PC-9 (cell line): ENCODE results near the gene SMIM21. TPM values are rescaled to one million over a fixed set of nuclear protein-coding genes. Genes with fewer than 3 reads are reported as not detected.

Experiments used
- BruUV-seq: library from RNA; stranded (reverse); fragments of 400-500 nt; replicated peaks from 2 replicates; lab custom pipeline; 2021; lab: Mats Ljungman, UMichigan
- CTCF ChIA-PET: fragments of 300-600 bp; sonication (Branson Sonifier 250); formaldehyde crosslinking; loops from one replicate; lab custom pipeline; 2022; ENCODE audit warnings: antibody characterized with exemption; lab: Charles Lee
- POLR2A ChIA-PET: fragments of 300-600 bp; sonication (Branson Sonifier 250); formaldehyde crosslinking; loops from one replicate; lab custom pipeline; 2022; ENCODE audit warnings: antibody characterized with exemption; ENCODE audit not compliant: unreplicated experiment; lab: Charles Lee
- DNase-seq, 2 experiments: peaks; one replicate each; pipeline versions ENCODE4 v3.0.0 to v3.0.0-alpha.2; 2015 to 2022; ENCODE audit warnings: mixed read lengths in 1 of 2
- H2AFZ ChIP-seq: fragments of 200-600 bp; sonication (generic); 2 replicates; pipeline ENCODE4 v1.8.1; 2017; ENCODE audit warnings: antibody characterized with exemption
- H3F3A ChIP-seq: fragments of 200-600 bp; sonication (generic); 2 replicates; pipeline ENCODE4 v1.8.1; 2017; ENCODE audit warnings: antibody characterized with exemption, mild to moderate bottlenecking, low read depth; ENCODE audit not compliant: insufficient read depth
- H3K27ac ChIP-seq: fragments of 200-600 bp; sonication (generic); 2 replicates; pipeline ENCODE4 v1.6.1; 2016; ENCODE audit warnings: mixed run types
- H3K27me3 ChIP-seq: fragments of 200-600 bp; sonication (generic); 2 replicates; pipeline ENCODE4 v1.6.1; 2016; ENCODE audit warnings: low read depth, mixed run types; ENCODE audit not compliant: insufficient read depth
- H3K36me3 ChIP-seq: fragments of 200-600 bp; sonication (generic); 2 replicates; pipeline ENCODE4 v1.6.1; 2016; ENCODE audit warnings: low read depth, mixed run types
- H3K4me1 ChIP-seq: fragments of 200-600 bp; sonication (generic); replicated peaks from 2 replicates; pipeline ENCODE4 v1.6.1; 2016; ENCODE audit warnings: mixed run types; ENCODE audit not compliant: insufficient read depth
- H3K4me2 ChIP-seq: fragments of 200-600 bp; sonication (generic); 2 replicates; pipeline ENCODE4 v1.6.1; 2017; ENCODE audit warnings: mixed run types
- H3K4me3 ChIP-seq: fragments of 200-600 bp; sonication (generic); 2 replicates; pipeline ENCODE4 v1.6.1; 2016; ENCODE audit warnings: mixed run types
- H3K79me2 ChIP-seq: fragments of 200-600 bp; sonication (generic); 2 replicates; pipeline ENCODE4 v1.6.1; 2017; ENCODE audit warnings: low read depth, mixed run types
- H3K9me2 ChIP-seq: fragments of 200-600 bp; sonication (generic); 2 replicates; pipeline ENCODE4 v1.8.1; 2017; ENCODE audit warnings: mild to moderate bottlenecking; ENCODE audit not compliant: insufficient read depth
- H3K9me3 ChIP-seq: fragments of 200-600 bp; sonication (generic); 2 replicates; pipeline ENCODE4 v1.8.1; 2016; ENCODE audit warnings: low read depth; ENCODE audit not compliant: insufficient read depth
- H4K20me1 ChIP-seq: fragments of 200-600 bp; sonication (generic); 2 replicates; pipeline ENCODE4 v1.8.1; 2017; ENCODE audit not compliant: insufficient read depth
- EZH2 ChIP-seq: fragments of 200-600 bp; sonication (generic); IDR thresholded peaks from 2 replicates; pipeline ENCODE4 v1.8.0; 2017; ENCODE audit warnings: antibody characterized with exemption, low read depth
- intact Hi-C: fragments of 100-400 bp; cut with micrococcal nuclease; formaldehyde crosslinking; loops from one replicate; pipeline ENCODE4 v1.10.0; 2022; ENCODE audit not compliant: unreplicated experiment
- total RNA-seq: library from RNA; stranded (reverse); gene quantifications from 2 replicates; pipeline ENCODE4 v1.2.3, GENCODE V29; 2021
- TF ChIP-seq, protein P1 (sequence below): fragments of 200-600 bp; sonication (generic); conservative IDR thresholded peaks from 2 replicates; pipeline ENCODE4 v1.6.1; 2017; ENCODE audit warnings: mixed run types, antibody characterized with exemption, mild to moderate bottlenecking, moderate library complexity

The SMIM21 gene
- total RNA-seq, 1 experiment from 2014 or later: not detected

GRCh38 chr18:75473316-75473715 is 45.8 kb upstream of the SMIM21 start:
- DNase-seq: no peak
- peaks cover 21% of the 10 kb centered on the region for H3K27me3 ChIP-seq
- no peaks in the 10 kb centered on the region for H3K79me2 ChIP-seq
- TF ChIP-seq EZH2: no peak
- TF ChIP-seq, protein P1, sequence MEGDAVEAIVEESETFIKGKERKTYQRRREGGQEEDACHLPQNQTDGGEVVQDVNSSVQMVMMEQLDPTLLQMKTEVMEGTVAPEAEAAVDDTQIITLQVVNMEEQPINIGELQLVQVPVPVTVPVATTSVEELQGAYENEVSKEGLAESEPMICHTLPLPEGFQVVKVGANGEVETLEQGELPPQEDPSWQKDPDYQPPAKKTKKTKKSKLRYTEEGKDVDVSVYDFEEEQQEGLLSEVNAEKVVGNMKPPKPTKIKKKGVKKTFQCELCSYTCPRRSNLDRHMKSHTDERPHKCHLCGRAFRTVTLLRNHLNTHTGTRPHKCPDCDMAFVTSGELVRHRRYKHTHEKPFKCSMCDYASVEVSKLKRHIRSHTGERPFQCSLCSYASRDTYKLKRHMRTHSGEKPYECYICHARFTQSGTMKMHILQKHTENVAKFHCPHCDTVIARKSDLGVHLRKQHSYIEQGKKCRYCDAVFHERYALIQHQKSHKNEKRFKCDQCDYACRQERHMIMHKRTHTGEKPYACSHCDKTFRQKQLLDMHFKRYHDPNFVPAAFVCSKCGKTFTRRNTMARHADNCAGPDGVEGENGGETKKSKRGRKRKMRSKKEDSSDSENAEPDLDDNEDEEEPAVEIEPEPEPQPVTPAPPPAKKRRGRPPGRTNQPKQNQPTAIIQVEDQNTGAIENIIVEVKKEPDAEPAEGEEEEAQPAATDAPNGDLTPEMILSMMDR: no peak
- no peaks in the 10 kb centered on the region for H4K20me1 ChIP-seq
- no peaks in the 10 kb centered on the region for H3F3A ChIP-seq
- H3K36me3 ChIP-seq: no peaks in the 10 kb centered on the region
- BruUV-seq: no TSS peak
- H3K9me2 ChIP-seq: no peaks in the 10 kb centered on the region
- no peak overlapping the region for H3K27ac ChIP-seq
- H3K9me3 ChIP-seq: no peaks in the 10 kb centered on the region
- H3K4me3 ChIP-seq: no peak overlapping the region
- intact Hi-C loops: no loop called here
- no peaks in the 10 kb centered on the region for H3K4me1 ChIP-seq
- POLR2A ChIA-PET: no interaction called here
- no peak overlapping the region for H3K4me2 ChIP-seq
- H2AFZ ChIP-seq: no peak overlapping the region
- CTCF ChIA-PET: no interaction called here

GRCh38 chr18:75472906-75473305 is 45.4 kb upstream of the SMIM21 start:
- intact Hi-C loops: no loop called here

DNA sequence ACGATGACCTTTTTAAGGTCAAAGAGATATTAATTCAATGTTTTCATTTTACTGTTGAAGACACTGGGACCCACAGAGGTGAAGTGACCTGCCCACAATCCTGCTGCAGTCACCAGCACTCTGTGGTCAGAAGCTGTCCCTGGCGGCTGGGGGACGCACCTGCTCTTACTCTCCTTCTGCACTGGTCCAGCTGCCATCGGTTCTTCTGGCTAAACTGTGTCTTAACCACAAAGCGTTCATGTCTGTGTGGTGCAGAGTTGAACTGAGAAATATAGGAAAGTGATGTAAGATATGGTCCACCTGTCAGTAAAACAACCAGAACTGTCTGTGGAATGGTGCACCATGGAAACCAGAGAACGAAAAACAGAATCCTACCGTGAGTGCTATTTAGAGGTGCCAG is 44.9 kb upstream of the SMIM21 start:
- intact Hi-C loops: no loop called here
- CTCF ChIA-PET: no interaction called here
- POLR2A ChIA-PET: no interaction called here

More at GRCh38 chr18:75472906-75473305, 45.4 kb upstream of the SMIM21 start:
- Histone ChIP-seq H3K79me2 (no peaks in the 10 kb centered on the region), H3K9me2 (no peaks in the 10 kb centered on the region), H2AFZ (no peak overlapping the region), H3F3A (no peaks in the 10 kb centered on the region), H3K9me3 (no peaks in the 10 kb centered on the region), H3K27ac (no peak overlapping the region), H3K4me1 (no peaks in the 10 kb centered on the region), H3K4me2 (no peak overlapping the region), H3K36me3 (no peaks in the 10 kb centered on the region), H3K27me3 (peaks cover 24% of the 10 kb centered on the region), H4K20me1 (no peaks in the 10 kb centered on the region), H3K4me3 (no peak overlapping the region)
- TF ChIP-seq EZH2: no peak
- TF ChIP-seq, protein P1: no peak
- ChIA-PET POLR2A (no interaction called here), CTCF (no interaction called here)
- no peak for DNase-seq
- BruUV-seq: no TSS peak

More for the DNA sequence above, 44.9 kb upstream of the SMIM21 start:
- no peaks in the 10 kb centered on the region for H3K9me2 ChIP-seq
- H3K4me1 ChIP-seq: no peaks in the 10 kb centered on the region
- no peak overlapping the region for H3K4me2 ChIP-seq
- H4K20me1 ChIP-seq: no peaks in the 10 kb centered on the region
- no peak overlapping the region for H3K27ac ChIP-seq
- H3K9me3 ChIP-seq: no peaks in the 10 kb centered on the region
- BruUV-seq: no TSS peak
- H3K4me3 ChIP-seq: no peak overlapping the region
- no peaks in the 10 kb centered on the region for H3F3A ChIP-seq
- TF ChIP-seq, protein P1: no peak
- TF ChIP-seq EZH2: no peak
- DNase-seq: no peak
- no peaks in the 10 kb centered on the region for H3K79me2 ChIP-seq
- H3K27me3 ChIP-seq: peaks cover 30% of the 10 kb centered on the region
- no peaks in the 10 kb centered on the region for H3K36me3 ChIP-seq
- no peak overlapping the region for H2AFZ ChIP-seq
